GM23338 (cell line): ENCODE results near the gene AUH. TPM values are rescaled to one million over a fixed set of nuclear protein-coding genes. Genes with fewer than 3 reads are reported as not detected.

ENCODE experiments used
- ATAC-seq: fragments of 200-7000 bp; cut with Tn5 transposase; 3 replicates; pipeline ENCODE4 v1.9.1; 2020
- DNase-seq: peaks from one replicate; pipeline ENCODE4 v3.0.0-alpha.2; 2015; ENCODE audit warnings: low spot score
- H2AFZ ChIP-seq: fragments of 200-600 bp; sonication (generic); 2 replicates; pipeline ENCODE4 v1.8.0; 2016; ENCODE audit warnings: antibody characterized with exemption, mild to moderate bottlenecking, moderate library complexity
- H3F3A ChIP-seq: fragments of 200-600 bp; sonication (generic); replicated peaks from 2 replicates; pipeline ENCODE4 v1.8.0; 2017; ENCODE audit warnings: antibody characterized with exemption, mixed run types, low read depth
- H3K27ac ChIP-seq: fragments of 200-600 bp; sonication (generic); 2 replicates; pipeline ENCODE4 v1.6.1; 2016; ENCODE audit warnings: low read depth
- H3K27me3 ChIP-seq: fragments of 200-600 bp; sonication (generic); 2 replicates; pipeline ENCODE4 v1.8.0; 2016; ENCODE audit warnings: mild to moderate bottlenecking, mixed run types, moderate library complexity; ENCODE audit not compliant: insufficient read depth
- H3K36me3 ChIP-seq: fragments of 200-600 bp; sonication (generic); 2 replicates; pipeline ENCODE4 v1.8.0; 2016; ENCODE audit warnings: mild to moderate bottlenecking; ENCODE audit not compliant: insufficient read depth
- H3K4me1 ChIP-seq: fragments of 200-600 bp; sonication (generic); 2 replicates; pipeline ENCODE4 v1.8.0; 2016; ENCODE audit warnings: mild to moderate bottlenecking, moderate library complexity; ENCODE audit not compliant: insufficient read depth
- H3K4me2 ChIP-seq: fragments of 200-600 bp; sonication (generic); 2 replicates; pipeline ENCODE4 v1.7.1; 2017; ENCODE audit warnings: mixed run types
- H3K4me3 ChIP-seq: fragments of 200-600 bp; sonication (generic); 2 replicates; pipeline ENCODE4 v1.6.1; 2016; ENCODE audit warnings: mixed run types
- H3K79me2 ChIP-seq: fragments of 200-600 bp; sonication (generic); replicated peaks from 2 replicates; pipeline ENCODE4 v1.8.0; 2017; ENCODE audit warnings: mild to moderate bottlenecking; ENCODE audit not compliant: insufficient read depth
- H3K9me2 ChIP-seq: fragments of 200-600 bp; sonication (generic); 2 replicates; pipeline ENCODE4 v1.8.0; 2017; ENCODE audit not compliant: insufficient read depth
- H4K20me1 ChIP-seq: fragments of 200-600 bp; sonication (generic); replicated peaks from 2 replicates; pipeline ENCODE4 v1.8.0; 2017; ENCODE audit warnings: mild to moderate bottlenecking; ENCODE audit not compliant: insufficient read depth
- H3K27ac Mint-ChIP-seq: 2 replicates; pipeline ENCODE4 v1.8.0; 2020; ENCODE audit warnings: inconsistent platforms, mild to moderate bottlenecking, moderate library complexity, mixed read lengths
- H3K27me3 Mint-ChIP-seq: 3 replicates; pipeline ENCODE4 v1.8.0; 2022; ENCODE audit warnings: low read depth, mild to moderate bottlenecking, moderate library complexity, mixed read lengths, inconsistent platforms; ENCODE audit not compliant: insufficient read depth, poor library complexity
- H3K36me3 Mint-ChIP-seq: 3 replicates; pipeline ENCODE4 v1.8.0; 2021; ENCODE audit warnings: low read depth, mild to moderate bottlenecking, inconsistent platforms, moderate library complexity, mixed read lengths
- H3K4me1 Mint-ChIP-seq: 3 replicates; pipeline ENCODE4 v1.8.0; 2020; ENCODE audit warnings: mild to moderate bottlenecking, inconsistent platforms, mixed read lengths
- H3K4me3 Mint-ChIP-seq: 3 replicates; pipeline ENCODE4 v1.8.0; 2021; ENCODE audit warnings: moderate library complexity, mild to moderate bottlenecking, inconsistent platforms, mixed read lengths
- H3K9me3 Mint-ChIP-seq: 3 replicates; pipeline ENCODE4 v1.8.0; 2020; ENCODE audit warnings: moderate library complexity, mild to moderate bottlenecking, inconsistent platforms, mixed read lengths
- CREB1 ChIP-seq: fragments of 250-450 bp; sonication (Bioruptor Pico); IDR thresholded peaks from 2 replicates; pipeline ENCODE4 v1.5.0; 2020; ENCODE audit warnings: low read depth, mild to moderate bottlenecking, moderate library complexity
- CTCF ChIP-seq, 2 experiments: fragments of 200-600 bp in 1 of 2; sonication (generic) in 1 of 2; conservative IDR thresholded peaks; 2 replicates each; pipeline versions ENCODE4 v1.5.1 to v1.6.1; 2016 to 2017; ENCODE audit warnings: antibody characterized with exemption in 2 of 2, low read depth in 2 of 2, mild to moderate bottlenecking in 2 of 2, moderate library complexity in 1 of 2
- ETS1 ChIP-seq: IDR thresholded peaks from 2 replicates; pipeline ENCODE4 v1.6.1; 2016; ENCODE audit warnings: antibody characterized with exemption
- EZH2 ChIP-seq: fragments of 200-600 bp; sonication (generic); IDR thresholded peaks from one replicate; pipeline ENCODE4 v1.8.0; 2017; ENCODE audit warnings: antibody characterized with exemption, mild to moderate bottlenecking, low read depth; ENCODE audit not compliant: unreplicated experiment
- EZH2phosphoT487 ChIP-seq: fragments of 200-600 bp; sonication (generic); IDR thresholded peaks from one replicate; pipeline ENCODE4 v1.8.1; 2018; ENCODE audit warnings: antibody characterized with exemption; ENCODE audit not compliant: unreplicated experiment
- JUNB ChIP-seq: IDR thresholded peaks from one replicate; pipeline ENCODE4 v1.6.1; 2016; ENCODE audit warnings: antibody characterized with exemption; ENCODE audit not compliant: unreplicated experiment
- NANOG ChIP-seq: IDR thresholded peaks from 2 replicates; pipeline ENCODE4 v1.6.1; 2016; ENCODE audit warnings: antibody characterized with exemption, borderline replicate concordance
- POLR2AphosphoS5 ChIP-seq: IDR thresholded peaks from 2 replicates; pipeline ENCODE4 v1.6.1; 2016; ENCODE audit warnings: antibody characterized with exemption, low read depth
- STAT1 ChIP-seq: IDR thresholded peaks from one replicate; pipeline ENCODE4 v1.6.1; 2016; ENCODE audit warnings: antibody characterized with exemption; ENCODE audit not compliant: unreplicated experiment
- ZNF114 ChIP-seq: fragments of 250-450 bp; sonication (Bioruptor Pico); IDR thresholded peaks from 2 replicates; pipeline ENCODE4 v1.5.0; 2020; ENCODE audit warnings: mild to moderate bottlenecking, moderate library complexity
- ZNF331 ChIP-seq: fragments of 250-450 bp; sonication (Bioruptor Pico); IDR thresholded peaks from 2 replicates; pipeline ENCODE4 v1.5.0; 2020; ENCODE audit warnings: low read depth, mild to moderate bottlenecking, moderate library complexity
- ZNF462 ChIP-seq: fragments of 250-450 bp; sonication (Bioruptor Pico); IDR thresholded peaks from 2 replicates; pipeline ENCODE4 v1.5.0; 2020; ENCODE audit warnings: mild to moderate bottlenecking, moderate library complexity
- polyA plus RNA-seq: library from polyadenylated mRNA; unstranded; fragments of >200 nt; fragmentation: Nextera tagmentation; extraction: Ambion mirVana; gene quantifications from 2 replicates; pipeline ENCODE4 v1.2.1, GENCODE V29; 2016
- total RNA-seq: library from RNA; depleted of rRNA; stranded (reverse); fragments of >200 nt; shearing (Covaris generic); gene quantifications from 2 replicates; pipeline ENCODE4 v1.2.3, GENCODE V29; 2014
- TF ChIP-seq, protein P1 (sequence below): IDR thresholded peaks from one replicate; pipeline ENCODE4 v1.6.1; 2018; ENCODE audit warnings: antibody characterized with exemption; ENCODE audit not compliant: unreplicated experiment

Gene AUH
- total and polyA plus RNA-seq, 2 experiments from 2014 or later, result 28.8 to 34.2 TPM

- TF ChIP-seq CREB1 (CRISPR knock-in tag) (no peak), ZNF114 (CRISPR knock-in tag) (no peak), ETS1 (no peak), POLR2AphosphoS5 (no peak), ZNF331 (CRISPR knock-in tag) (no peak), EZH2phosphoT487 (no peak), CTCF (conservative IDR thresholded peaks at IDR 0.05; ENCODE audit: low read depth in 2 of 2) (no peak), STAT1 (no peak), NANOG (no peak), EZH2 (no peak), JUNB (no peak), ZNF462 (CRISPR knock-in tag) (no peak)
- TF ChIP-seq, protein P1, sequence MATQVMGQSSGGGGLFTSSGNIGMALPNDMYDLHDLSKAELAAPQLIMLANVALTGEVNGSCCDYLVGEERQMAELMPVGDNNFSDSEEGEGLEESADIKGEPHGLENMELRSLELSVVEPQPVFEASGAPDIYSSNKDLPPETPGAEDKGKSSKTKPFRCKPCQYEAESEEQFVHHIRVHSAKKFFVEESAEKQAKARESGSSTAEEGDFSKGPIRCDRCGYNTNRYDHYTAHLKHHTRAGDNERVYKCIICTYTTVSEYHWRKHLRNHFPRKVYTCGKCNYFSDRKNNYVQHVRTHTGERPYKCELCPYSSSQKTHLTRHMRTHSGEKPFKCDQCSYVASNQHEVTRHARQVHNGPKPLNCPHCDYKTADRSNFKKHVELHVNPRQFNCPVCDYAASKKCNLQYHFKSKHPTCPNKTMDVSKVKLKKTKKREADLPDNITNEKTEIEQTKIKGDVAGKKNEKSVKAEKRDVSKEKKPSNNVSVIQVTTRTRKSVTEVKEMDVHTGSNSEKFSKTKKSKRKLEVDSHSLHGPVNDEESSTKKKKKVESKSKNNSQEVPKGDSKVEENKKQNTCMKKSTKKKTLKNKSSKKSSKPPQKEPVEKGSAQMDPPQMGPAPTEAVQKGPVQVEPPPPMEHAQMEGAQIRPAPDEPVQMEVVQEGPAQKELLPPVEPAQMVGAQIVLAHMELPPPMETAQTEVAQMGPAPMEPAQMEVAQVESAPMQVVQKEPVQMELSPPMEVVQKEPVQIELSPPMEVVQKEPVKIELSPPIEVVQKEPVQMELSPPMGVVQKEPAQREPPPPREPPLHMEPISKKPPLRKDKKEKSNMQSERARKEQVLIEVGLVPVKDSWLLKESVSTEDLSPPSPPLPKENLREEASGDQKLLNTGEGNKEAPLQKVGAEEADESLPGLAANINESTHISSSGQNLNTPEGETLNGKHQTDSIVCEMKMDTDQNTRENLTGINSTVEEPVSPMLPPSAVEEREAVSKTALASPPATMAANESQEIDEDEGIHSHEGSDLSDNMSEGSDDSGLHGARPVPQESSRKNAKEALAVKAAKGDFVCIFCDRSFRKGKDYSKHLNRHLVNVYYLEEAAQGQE, result no peak
- H3K27me3 ChIP-seq, result no peaks in the 10 kb centered on the region
- H3F3A ChIP-seq, result no peaks in the 10 kb centered on the region
- no peak overlapping the region for H3K4me3 ChIP-seq
- no peak overlapping the region; the same call in 2 of the 3 replicates for H3K4me3 Mint-ChIP-seq
- H3K27ac ChIP-seq, result no peak overlapping the region
- no peaks in the 10 kb centered on the region for H3K4me1 Mint-ChIP-seq
- no peaks in the 10 kb centered on the region for H3K9me2 ChIP-seq
- H3K9me3 Mint-ChIP-seq, result peaks cover 17% of the 10 kb centered on the region
- no peak overlapping the region for H3K27ac Mint-ChIP-seq
- peaks cover 5% of the 10 kb centered on the region; the same call in 1 of the 2 replicates for H4K20me1 ChIP-seq
- peaks cover 33% of the 10 kb centered on the region for H3K79me2 ChIP-seq
- peaks cover 45% of the 10 kb centered on the region for H3K36me3 Mint-ChIP-seq
- ATAC-seq (no peak), DNase-seq (no peak)
- no peaks in the 10 kb centered on the region; the same call in 1 of the 2 replicates for H3K36me3 ChIP-seq
- no peaks in the 10 kb centered on the region for H3K4me1 ChIP-seq
- H3K4me2 ChIP-seq, result no peak overlapping the region
- H2AFZ ChIP-seq, result no peak overlapping the region
- peaks cover 3% of the 10 kb centered on the region for H3K27me3 Mint-ChIP-seq
Observed at GRCh38 chr9:91332546-91333231, 29.0 kb downstream of the AUH start.
